IPS-15b (cell line): Measurements from ENCODE around the gene SLC46A1.

Source experiments
- H3K27me3 ChIP-seq: one replicate; pipeline ENCODE4 v1.6.1; 2013; ENCODE audit warnings: low read length; ENCODE audit not compliant: control insufficient read depth, insufficient read depth
- H3K36me3 ChIP-seq: one replicate; pipeline ENCODE4 v1.6.1; 2013; ENCODE audit warnings: low read length; ENCODE audit not compliant: control insufficient read depth, insufficient read depth
- H3K4me1 ChIP-seq: one replicate; pipeline ENCODE4 v1.6.1; 2013; ENCODE audit warnings: mild to moderate bottlenecking, low read length; ENCODE audit not compliant: control insufficient read depth, insufficient read depth
- H3K4me3 ChIP-seq: one replicate; pipeline ENCODE4 v1.5.1; 2013; ENCODE audit warnings: low read depth, low read length
- H3K9ac ChIP-seq: one replicate; pipeline ENCODE4 v1.6.1; 2013; ENCODE audit warnings: low read depth, mild to moderate bottlenecking, low read length
- H3K9me3 ChIP-seq: one replicate; pipeline ENCODE4 v1.6.1; 2013; ENCODE audit warnings: mild to moderate bottlenecking, low read length; ENCODE audit not compliant: control insufficient read depth, insufficient read depth

Gene SLC46A1

GRCh38 chr17:28391401-28391800 is 14.6 kb downstream of the SLC46A1 start:
- Histone ChIP-seq H3K9ac (no peak overlapping the region), H3K4me1 (no peaks in the 10 kb centered on the region), H3K4me3 (no peak overlapping the region), H3K36me3 (no peaks in the 10 kb centered on the region), H3K27me3 (peaks cover 17% of the 10 kb centered on the region), H3K9me3 (no peaks in the 10 kb centered on the region)

- H3K27me3 ChIP-seq, result peaks cover 21% of the 10 kb centered on the region
- H3K9ac ChIP-seq, result no peak overlapping the region
- H3K9me3 ChIP-seq, result no peaks in the 10 kb centered on the region
- no peaks in the 10 kb centered on the region for H3K36me3 ChIP-seq
- no peak overlapping the region for H3K4me3 ChIP-seq
- no peaks in the 10 kb centered on the region for H3K4me1 ChIP-seq
Measured at GRCh38 chr17:28390984-28391383, 15.0 kb downstream of the SLC46A1 start.

- Histone ChIP-seq H3K4me3 (no peak overlapping the region), H3K4me1 (no peaks in the 10 kb centered on the region), H3K9me3 (no peaks in the 10 kb centered on the region), H3K9ac (no peak overlapping the region), H3K36me3 (no peaks in the 10 kb centered on the region), H3K27me3 (peaks cover 25% of the 10 kb centered on the region)
Measured at GRCh38 chr17:28390563-28390962, 15.4 kb downstream of the SLC46A1 start.

GRCh38 chr17:28390141-28390540 is 15.9 kb downstream of the SLC46A1 start:
- H3K9me3 ChIP-seq, result no peaks in the 10 kb centered on the region
- H3K36me3 ChIP-seq, result no peaks in the 10 kb centered on the region
- no peak overlapping the region for H3K9ac ChIP-seq
- H3K4me1 ChIP-seq, result no peaks in the 10 kb centered on the region
- no peak overlapping the region for H3K4me3 ChIP-seq
- H3K27me3 ChIP-seq, result peaks cover 30% of the 10 kb centered on the region

- Histone ChIP-seq H3K4me1 (no peaks in the 10 kb centered on the region), H3K4me3 (no peak overlapping the region), H3K9me3 (no peaks in the 10 kb centered on the region), H3K27me3 (peaks cover 50% of the 10 kb centered on the region), H3K9ac (no peak overlapping the region), H3K36me3 (no peaks in the 10 kb centered on the region)
Measured at GRCh38 chr17:28388106-28388505, 17.9 kb downstream of the SLC46A1 start.

- Histone ChIP-seq H3K36me3 (no peaks in the 10 kb centered on the region), H3K9ac (no peak overlapping the region), H3K9me3 (no peaks in the 10 kb centered on the region), H3K4me1 (no peaks in the 10 kb centered on the region), H3K27me3 (peaks cover 67% of the 10 kb centered on the region), H3K4me3 (no peak overlapping the region)
Measured at GRCh38 chr17:28386391-28386790, 19.6 kb downstream of the SLC46A1 start.

- Histone ChIP-seq H3K4me1 (no peaks in the 10 kb centered on the region), H3K9me3 (no peaks in the 10 kb centered on the region), H3K9ac (no peak overlapping the region), H3K36me3 (no peaks in the 10 kb centered on the region), H3K4me3 (peak overlapping the region; percentile 60), H3K27me3 (peaks cover 72% of the 10 kb centered on the region)
Measured at GRCh38 chr17:28385406-28385805, 20.6 kb downstream of the SLC46A1 start.

- H3K9ac ChIP-seq, result no peak overlapping the region
- H3K36me3 ChIP-seq, result no peaks in the 10 kb centered on the region
- H3K4me1 ChIP-seq, result no peaks in the 10 kb centered on the region
- peak overlapping the region; percentile 60 for H3K4me3 ChIP-seq
- H3K9me3 ChIP-seq, result no peaks in the 10 kb centered on the region
- peaks cover 76% of the 10 kb centered on the region for H3K27me3 ChIP-seq
Measured at GRCh38 chr17:28385037-28385400, 21.0 kb downstream of the SLC46A1 start.

- Histone ChIP-seq H3K36me3 (no peaks in the 10 kb centered on the region), H3K4me1 (no peaks in the 10 kb centered on the region), H3K27me3 (peaks cover 81% of the 10 kb centered on the region), H3K9me3 (no peaks in the 10 kb centered on the region), H3K4me3 (peak overlapping the region; percentile 60), H3K9ac (no peak overlapping the region)
Measured at GRCh38 chr17:28384281-28385036, 21.6 kb downstream of the SLC46A1 start.

GRCh38 chr17:28381141-28381825 is 24.7 kb downstream of the SLC46A1 start:
- H3K4me3 ChIP-seq, result peak overlapping the region; percentile 59
- H3K27me3 ChIP-seq, result peaks cover 87% of the 10 kb centered on the region
- H3K4me1 ChIP-seq, result no peaks in the 10 kb centered on the region
- no peaks in the 10 kb centered on the region for H3K9me3 ChIP-seq
- no peak overlapping the region for H3K9ac ChIP-seq
- H3K36me3 ChIP-seq, result no peaks in the 10 kb centered on the region

- Histone ChIP-seq H3K27me3 (peaks cover 78% of the 10 kb centered on the region), H3K4me1 (no peaks in the 10 kb centered on the region), H3K9me3 (no peaks in the 10 kb centered on the region), H3K9ac (no peak overlapping the region), H3K36me3 (no peaks in the 10 kb centered on the region), H3K4me3 (no peak overlapping the region)
Measured at GRCh38 chr17:28379814-28380801, 25.9 kb downstream of the SLC46A1 start.
